Gastroesophageal sphincter (tissue), 4 donors: ENCODE measurements around the gene HIVEP3. TPM values are rescaled to one million over a fixed set of nuclear protein-coding genes. Genes with fewer than 3 reads are reported as not detected.

Source experiments
- ATAC-seq: fragments of 150-250 bp; one replicate; pipeline ENCODE4 v1.9.1; 2016; ENCODE audit warnings: mild to moderate bottlenecking, moderate library complexity
- H3K27ac ChIP-seq, 4 donors: fragments of 200-600 bp; sonication (generic) in 3 of 4; 1 replicate in 3 of 4; 2 replicates in 1 of 4; pipeline ENCODE4 v1.5.1; 2016 to 2019
- H3K27me3 ChIP-seq: fragments of 200-600 bp; sonication (generic); one replicate; pipeline ENCODE4 v1.5.1; 2019
- H3K36me3 ChIP-seq, 2 donors: fragments of 200-600 bp; sonication (generic); one replicate each; pipeline ENCODE4 v1.5.1; 2019; ENCODE audit warnings: control low read depth in 1 of 2
- H3K4me1 ChIP-seq, 3 donors: fragments of 200-600 bp; sonication (generic); 1 replicate in 2 of 3; 2 replicates in 1 of 3; pipeline ENCODE4 v1.5.1; 2016 to 2019; ENCODE audit warnings: control low read depth in 2 of 3
- H3K4me3 ChIP-seq, 2 donors: fragments of 200-600 bp; sonication (generic); one replicate each; pipeline ENCODE4 v1.5.1; 2019; ENCODE audit warnings: mild to moderate bottlenecking in 1 of 2, moderate library complexity in 1 of 2
- H3K9me3 ChIP-seq, 3 donors: fragments of 200-600 bp; sonication (generic); one replicate each; pipeline ENCODE4 v1.5.1; 2017 to 2019; ENCODE audit warnings: control low read depth in 2 of 3
- CTCF ChIP-seq, 4 experiments: fragments of 200-600 bp in 2 of 4; fragments of 450-650 bp in 2 of 4; sonication (generic) in 1 of 4; IDR thresholded peaks; one replicate each; pipeline ENCODE4 v1.5.1; 2017 to 2019; ENCODE audit warnings: antibody characterized with exemption in 4 of 4, mild to moderate bottlenecking in 2 of 4, moderate library complexity in 2 of 4
- EP300 ChIP-seq: sonication (generic); formaldehyde crosslinking; IDR thresholded peaks from one replicate; pipeline ENCODE4 v1.6.1; 2017; ENCODE audit warnings: antibody characterized with exemption, mild to moderate bottlenecking
- POLR2A ChIP-seq, 2 donors: fragments of 450-650 bp; IDR thresholded peaks; one replicate each; pipeline ENCODE4 v1.6.1; 2017; ENCODE audit warnings: antibody characterized with exemption in 2 of 2, mild to moderate bottlenecking in 2 of 2, moderate library complexity in 1 of 2
- POLR2AphosphoS5 ChIP-seq: sonication (generic); formaldehyde crosslinking; IDR thresholded peaks from one replicate; pipeline ENCODE4 v1.6.1; 2017; ENCODE audit warnings: antibody characterized with exemption
- WGBS, 2 donors: methylation state at CpG; one replicate each; pipeline ENCODE4 v1.1.5; 2018; ENCODE audit warnings: low coverage in 1 of 2; 5-methylcytosine and 5-hydroxymethylcytosine counted together
- total RNA-seq, 4 donors: library from RNA; depleted of rRNA; stranded (reverse); fragments of >200 nt; gene quantifications; one replicate each; pipeline ENCODE4 v1.1.0, GENCODE V29; 2016

Gene HIVEP3
- total RNA-seq, 4 donors from 2014 or later, result 1.9 to 3.8 (median 2.8) TPM

GRCh38 chr1:41547336-41547735 is 371.4 kb downstream of the HIVEP3 start:
- Histone ChIP-seq H3K9me3 (no peaks in the 10 kb centered on the region), H3K36me3 (no peaks in the 10 kb centered on the region), H3K4me3 (no peak overlapping the region), H3K4me1 (no peaks in the 10 kb centered on the region), H3K27ac (no peak overlapping the region), H3K27me3 (no peaks in the 10 kb centered on the region)
- 81 to 88% methylated on average over 6 of the region's 6 CpGs for WGBS, 2 donors
- ATAC-seq, result no peak
- TF ChIP-seq POLR2AphosphoS5 (no peak), EP300 (no peak), POLR2A (IDR thresholded peaks at IDR 0.05) (no peak), CTCF (IDR thresholded peaks at IDR 0.05) (no peak)

- 12 to 86% methylated on average over 1 to 3 of the region's 3 CpGs for WGBS, 2 donors
- Histone ChIP-seq H3K27me3 (no peaks in the 10 kb centered on the region), H3K4me1 (no peaks in the 10 kb centered on the region), H3K9me3 (no peaks in the 10 kb centered on the region), H3K36me3 (no peaks in the 10 kb centered on the region), H3K27ac (no peak overlapping the region), H3K4me3 (no peak overlapping the region)
- TF ChIP-seq POLR2AphosphoS5, result no peak
- TF ChIP-seq EP300, result no peak
- no peak for TF ChIP-seq POLR2A (IDR thresholded peaks at IDR 0.05)
- TF ChIP-seq CTCF (IDR thresholded peaks at IDR 0.05), result no peak
- ATAC-seq, result no peak
Observed at GRCh38 chr1:41546833-41547135, 371.9 kb downstream of the HIVEP3 start.

GRCh38 chr1:41545996-41546832 is 372.5 kb downstream of the HIVEP3 start:
- no peak for ATAC-seq
- no peak overlapping the region for H3K4me3 ChIP-seq
- H3K36me3 ChIP-seq, result no peaks in the 10 kb centered on the region
- no peak overlapping the region for H3K27ac ChIP-seq
- 48 to 70% methylated on average over 2 of the region's 8 CpGs for WGBS, 2 donors
- H3K27me3 ChIP-seq, result no peaks in the 10 kb centered on the region
- no peaks in the 10 kb centered on the region for H3K4me1 ChIP-seq
- no peak for TF ChIP-seq POLR2A (IDR thresholded peaks at IDR 0.05)
- no peak for TF ChIP-seq EP300
- no peak for TF ChIP-seq POLR2AphosphoS5
- TF ChIP-seq CTCF (IDR thresholded peaks at IDR 0.05), result no peak
- H3K9me3 ChIP-seq, result no peaks in the 10 kb centered on the region

- TF ChIP-seq EP300, result no peak
- no peak for TF ChIP-seq POLR2AphosphoS5
- TF ChIP-seq POLR2A (IDR thresholded peaks at IDR 0.05), result no peak
- no peak for TF ChIP-seq CTCF (IDR thresholded peaks at IDR 0.05)
- 83 to 85% methylated on average over 5 to 6 of the region's 12 CpGs for WGBS, 2 donors
- no peak for ATAC-seq
- Histone ChIP-seq H3K4me1 (peaks cover 0 to 15% (median 7%) of the 10 kb centered on the region in 3 donors), H3K27me3 (no peaks in the 10 kb centered on the region), H3K4me3 (no peak overlapping the region), H3K36me3 (no peaks in the 10 kb centered on the region), H3K9me3 (no peaks in the 10 kb centered on the region), H3K27ac (no peak overlapping the region)
Observed at GRCh38 chr1:41542196-41542930, 376.4 kb downstream of the HIVEP3 start.

GRCh38 chr1:41541592-41541952 is 377.1 kb downstream of the HIVEP3 start:
- WGBS, 2 donors, result no CpG with 5 or more reads among the region's 1 CpG
- Histone ChIP-seq H3K4me1 (peaks cover 0 to 23% (median 8%) of the 10 kb centered on the region in 3 donors), H3K27me3 (no peaks in the 10 kb centered on the region), H3K9me3 (no peaks in the 10 kb centered on the region), H3K36me3 (no peaks in the 10 kb centered on the region), H3K4me3 (no peak overlapping the region), H3K27ac (no peak overlapping the region)
- TF ChIP-seq POLR2AphosphoS5, result no peak
- ATAC-seq, result no peak
